ENCODE measurements around the gene ELL.

ELL gene

GRCh38 chr19:18417250-18418028 is 104.4 kb downstream of the ELL start:
- DNase-seq (ENCODE audit: low read depth): no peak
- no peak overlapping the region for H3K4me3 ChIP-seq (ENCODE audit: low read depth, low read length)
- no peak for TF ChIP-seq CTCF (IDR thresholded peaks at IDR 0.05; ENCODE audit: control insufficient read depth, extremely low read depth, insufficient read depth)

DNA sequence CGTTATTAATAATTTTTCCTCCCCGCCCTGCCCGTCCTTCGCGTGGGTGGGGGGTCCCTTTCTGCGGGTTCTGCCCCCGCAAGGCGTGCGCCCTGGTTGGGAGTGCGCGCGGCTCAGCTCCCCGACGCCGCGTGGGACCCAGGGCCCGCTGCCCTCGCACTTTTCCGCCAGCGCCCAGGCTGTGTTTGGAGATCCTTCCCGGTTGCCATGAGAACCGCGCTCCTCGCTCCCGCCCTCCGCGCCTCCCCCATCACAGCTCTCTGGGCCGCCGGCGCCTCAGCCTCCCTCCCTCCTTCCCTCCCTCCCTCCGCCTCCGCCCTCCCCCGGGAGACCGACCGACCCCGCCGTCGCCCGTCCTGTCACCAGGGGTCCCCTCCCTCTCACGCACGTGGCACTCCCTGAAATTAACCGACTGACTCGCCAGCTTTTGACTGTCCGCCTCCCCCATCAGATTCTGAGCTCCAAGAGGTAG is 105.1 kb downstream of the ELL start:
- no peak for DNase-seq (ENCODE audit: low read depth)
- no peak for TF ChIP-seq CTCF (IDR thresholded peaks at IDR 0.05; ENCODE audit: control insufficient read depth, extremely low read depth, insufficient read depth)
- no peak overlapping the region for H3K4me3 ChIP-seq (ENCODE audit: low read depth, low read length)

DNA sequence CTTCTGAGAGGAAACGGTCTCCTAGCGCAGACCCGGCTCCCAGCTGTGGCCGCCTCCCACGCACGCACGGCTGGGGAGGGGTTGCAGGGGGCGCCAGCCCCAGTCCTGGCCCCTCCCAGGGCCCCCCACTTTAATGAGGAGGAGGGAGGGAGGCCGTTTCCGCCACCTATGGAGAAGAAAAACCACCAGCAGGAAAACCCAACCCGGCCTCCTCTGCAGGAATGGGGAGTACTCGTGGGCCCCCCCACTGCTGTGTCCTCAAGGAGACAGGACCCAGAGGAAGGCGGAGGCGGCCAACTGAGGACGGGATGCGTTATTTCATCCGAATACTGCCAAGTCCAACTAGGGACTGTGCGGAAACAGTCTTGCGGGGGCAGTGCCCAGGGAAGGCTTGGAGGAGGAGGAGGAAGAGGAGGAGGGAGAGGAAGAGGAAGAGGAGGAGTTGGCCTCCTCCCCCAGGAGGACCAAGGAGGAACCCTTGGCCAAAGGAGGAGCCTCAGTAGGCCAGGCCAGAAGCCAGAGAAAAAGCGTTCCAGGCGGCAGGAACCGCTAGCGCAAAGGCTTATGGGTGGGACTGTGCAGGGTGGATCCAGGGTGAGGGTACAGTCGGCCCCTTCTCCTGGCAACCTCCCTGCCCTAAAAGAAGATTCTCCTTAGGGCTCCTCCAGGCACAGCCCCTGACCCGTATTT is 106.5 kb downstream of the ELL start:
- TF ChIP-seq CTCF (IDR thresholded peaks at IDR 0.05; ENCODE audit: control insufficient read depth, extremely low read depth, insufficient read depth): no peak
- no peak overlapping the region for H3K4me3 ChIP-seq (ENCODE audit: low read depth, low read length)
- no peak for DNase-seq (ENCODE audit: low read depth)

DNA sequence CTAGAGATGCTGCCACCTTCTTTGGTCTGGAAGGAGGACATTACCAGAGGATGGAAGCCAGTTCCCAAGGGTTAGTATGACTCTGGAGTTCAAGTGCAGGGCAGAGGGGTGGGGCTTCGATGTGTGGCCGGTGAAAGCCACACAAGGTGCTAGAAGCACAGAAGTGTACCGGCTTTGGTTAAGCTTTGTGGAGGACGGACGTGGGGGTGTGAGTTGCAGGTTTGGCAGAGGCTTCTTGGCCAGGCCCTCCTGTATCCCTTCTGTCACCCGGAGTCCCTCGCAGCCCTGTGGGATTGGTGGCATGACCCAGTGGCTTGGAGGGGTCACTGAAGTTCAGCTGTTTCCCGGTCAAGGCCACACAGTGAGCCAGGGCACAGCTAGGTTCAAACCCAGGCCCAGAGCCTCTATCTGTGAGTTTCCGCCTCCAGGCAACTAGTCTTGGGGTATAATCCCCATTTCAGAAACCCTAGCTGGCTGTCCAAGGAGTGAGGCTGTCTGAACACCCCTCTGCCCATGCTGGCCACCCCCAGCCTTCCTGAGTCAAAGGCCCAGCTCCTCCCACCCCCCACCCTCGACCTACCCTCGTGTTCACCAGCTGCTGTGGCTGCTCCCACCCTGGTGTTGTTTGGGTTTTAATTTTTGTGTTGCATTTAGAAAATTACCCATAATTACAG is 107.2 kb downstream of the ELL start:
- no peak for DNase-seq (ENCODE audit: low read depth)
- H3K4me3 ChIP-seq (ENCODE audit: low read depth, low read length): no peak overlapping the region
- no peak for TF ChIP-seq CTCF (IDR thresholded peaks at IDR 0.05; ENCODE audit: control insufficient read depth, extremely low read depth, insufficient read depth)

GRCh38 chr19:18412610-18413239 is 109.1 kb downstream of the ELL start:
- H3K4me3 ChIP-seq (ENCODE audit: low read depth, low read length): no peak overlapping the region
- TF ChIP-seq CTCF (IDR thresholded peaks at IDR 0.05; ENCODE audit: control insufficient read depth, extremely low read depth, insufficient read depth): no peak
- no peak for DNase-seq (ENCODE audit: low read depth)

DNA sequence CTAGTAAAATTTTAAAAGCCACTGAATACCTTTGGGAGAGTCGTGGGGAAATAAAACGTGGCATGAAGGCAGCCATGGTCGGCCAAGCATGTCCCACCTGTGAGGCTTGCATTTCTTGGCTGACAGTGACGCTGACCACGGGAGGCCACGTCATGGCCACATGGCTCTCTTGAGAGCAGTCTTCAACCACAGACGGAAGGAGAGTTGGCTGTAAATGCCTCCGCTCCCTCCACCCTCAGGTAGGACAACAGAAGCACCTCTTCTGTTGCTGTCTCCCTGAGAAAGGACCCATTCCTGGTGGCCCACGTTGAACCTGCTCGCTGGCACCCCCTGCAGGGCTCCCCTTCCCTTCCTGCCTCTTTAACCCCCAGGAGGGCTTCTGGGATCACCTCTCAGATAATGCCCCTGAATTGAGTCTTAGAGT is 113.8 kb downstream of the ELL start:
- no peak overlapping the region for H3K4me3 ChIP-seq (ENCODE audit: low read depth, low read length)
- DNase-seq (ENCODE audit: low read depth): no peak
- no peak for TF ChIP-seq CTCF (IDR thresholded peaks at IDR 0.05; ENCODE audit: control insufficient read depth, extremely low read depth, insufficient read depth)
